GM12874 (cell line): ENCODE measurements around the gene AGPAT3.

Experiments
- TF ChIP-seq, protein P1 (sequence below): IDR thresholded peaks from 2 replicates; pipeline ENCODE4 v1.5.1; 2011; ENCODE audit warnings: low read depth, mild to moderate bottlenecking, control low read depth, low read length, moderate library complexity; ENCODE audit not compliant: insufficient read depth

Gene AGPAT3

DNA sequence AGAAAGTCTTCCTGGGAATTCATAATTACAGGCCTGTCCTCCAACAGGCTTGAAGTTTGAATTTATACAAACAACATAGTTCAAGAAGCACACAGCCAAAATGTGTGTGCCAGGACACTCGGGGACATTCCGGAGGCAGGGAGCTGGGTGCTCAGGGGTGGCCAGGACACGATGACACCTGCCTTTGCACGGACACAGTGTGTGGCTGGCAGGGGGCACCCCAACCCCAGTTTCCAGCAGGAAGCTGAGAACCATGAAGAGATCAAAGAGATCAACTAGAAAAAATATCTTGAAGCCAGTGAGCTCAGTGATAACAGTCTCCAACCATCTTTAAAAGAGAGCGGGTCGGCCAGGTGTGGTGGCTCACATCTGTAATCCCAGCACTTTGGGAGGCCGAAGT, 114.6 kb downstream of the AGPAT3 start:
- TF ChIP-seq, protein P1, sequence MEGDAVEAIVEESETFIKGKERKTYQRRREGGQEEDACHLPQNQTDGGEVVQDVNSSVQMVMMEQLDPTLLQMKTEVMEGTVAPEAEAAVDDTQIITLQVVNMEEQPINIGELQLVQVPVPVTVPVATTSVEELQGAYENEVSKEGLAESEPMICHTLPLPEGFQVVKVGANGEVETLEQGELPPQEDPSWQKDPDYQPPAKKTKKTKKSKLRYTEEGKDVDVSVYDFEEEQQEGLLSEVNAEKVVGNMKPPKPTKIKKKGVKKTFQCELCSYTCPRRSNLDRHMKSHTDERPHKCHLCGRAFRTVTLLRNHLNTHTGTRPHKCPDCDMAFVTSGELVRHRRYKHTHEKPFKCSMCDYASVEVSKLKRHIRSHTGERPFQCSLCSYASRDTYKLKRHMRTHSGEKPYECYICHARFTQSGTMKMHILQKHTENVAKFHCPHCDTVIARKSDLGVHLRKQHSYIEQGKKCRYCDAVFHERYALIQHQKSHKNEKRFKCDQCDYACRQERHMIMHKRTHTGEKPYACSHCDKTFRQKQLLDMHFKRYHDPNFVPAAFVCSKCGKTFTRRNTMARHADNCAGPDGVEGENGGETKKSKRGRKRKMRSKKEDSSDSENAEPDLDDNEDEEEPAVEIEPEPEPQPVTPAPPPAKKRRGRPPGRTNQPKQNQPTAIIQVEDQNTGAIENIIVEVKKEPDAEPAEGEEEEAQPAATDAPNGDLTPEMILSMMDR = no peak

DNA sequence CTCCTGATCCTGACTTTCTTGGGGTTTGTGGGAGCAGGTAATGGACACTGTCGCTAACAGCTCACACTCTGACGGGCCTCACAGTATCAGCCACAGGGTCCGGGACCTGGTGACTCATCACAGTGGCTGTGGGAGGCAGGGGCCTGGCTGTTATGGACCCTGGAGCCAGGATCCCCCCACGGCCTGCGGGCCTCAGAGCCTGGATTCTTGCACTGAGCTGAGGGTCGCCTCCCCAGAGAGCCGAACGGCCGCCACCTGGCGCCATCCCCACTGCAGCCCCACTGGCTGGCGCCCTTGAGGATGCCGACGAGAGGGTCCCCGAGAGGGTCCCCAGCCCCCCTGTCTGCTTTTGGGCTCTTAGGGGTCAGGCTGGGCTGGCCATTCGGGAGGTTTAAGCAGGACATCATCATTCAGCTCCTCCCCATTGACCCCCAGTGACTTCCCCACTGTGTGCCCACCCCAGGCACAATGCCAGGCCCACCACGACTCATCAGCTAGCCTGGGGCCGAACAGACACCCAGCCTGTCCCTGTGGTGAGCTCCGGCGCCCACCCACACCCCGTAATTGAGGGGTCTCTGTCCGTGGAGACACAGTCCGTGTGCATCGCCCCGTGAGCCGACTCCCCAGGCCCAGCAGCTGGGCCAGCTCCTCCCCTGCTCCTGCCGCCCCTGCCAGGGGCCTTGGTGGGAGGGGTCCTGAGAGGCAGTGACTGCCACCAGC, 116.3 kb downstream of the AGPAT3 start:
- TF ChIP-seq, protein P1 = no peak

DNA sequence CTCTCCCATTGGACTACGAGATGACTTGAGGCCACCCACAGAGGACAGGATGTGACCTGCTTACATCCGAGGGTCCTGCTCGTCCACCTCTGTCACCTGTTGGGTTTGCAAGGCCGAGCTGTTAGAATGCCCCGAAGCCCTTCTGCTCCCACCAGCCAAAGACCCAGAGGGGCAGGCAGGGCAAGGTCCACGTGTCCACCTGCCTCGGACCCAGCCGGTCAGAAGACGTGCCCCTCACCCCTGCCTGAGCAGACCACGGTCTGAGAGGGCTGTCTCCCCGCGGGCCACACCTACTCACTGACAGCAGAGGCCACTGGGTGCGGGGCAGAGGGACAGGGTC, 116.8 kb downstream of the AGPAT3 start:
- TF ChIP-seq, protein P1 = no peak

DNA sequence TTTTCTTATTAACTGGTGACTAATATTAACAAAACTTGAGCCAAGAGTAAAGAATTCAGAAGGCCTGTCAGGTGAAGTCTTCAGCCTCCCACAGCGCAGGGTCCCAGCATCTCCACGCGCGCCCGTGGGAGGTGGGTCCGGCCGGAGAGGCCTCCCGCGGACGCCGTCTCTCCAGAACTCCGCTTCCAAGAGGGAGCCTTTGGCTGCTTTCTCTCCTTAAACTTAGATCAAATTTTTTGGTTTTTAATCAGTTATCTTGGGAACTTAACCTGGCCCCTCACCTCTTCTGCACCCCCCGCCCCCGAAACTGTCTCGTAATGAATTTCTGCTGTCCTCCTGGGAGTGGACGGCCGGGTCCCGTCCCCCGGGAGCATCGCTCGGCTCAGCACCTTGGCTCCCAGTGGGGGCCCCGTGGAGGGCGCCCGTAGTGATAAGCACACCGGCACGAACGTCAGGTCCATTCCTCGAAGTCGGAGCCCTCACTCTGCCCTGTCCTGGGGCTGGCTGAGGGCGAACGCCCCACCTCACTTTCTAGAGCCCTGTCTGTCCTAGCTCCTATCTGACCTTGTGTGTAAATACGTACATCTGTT, 117.6 kb downstream of the AGPAT3 start:
- TF ChIP-seq, protein P1 = no peak

DNA sequence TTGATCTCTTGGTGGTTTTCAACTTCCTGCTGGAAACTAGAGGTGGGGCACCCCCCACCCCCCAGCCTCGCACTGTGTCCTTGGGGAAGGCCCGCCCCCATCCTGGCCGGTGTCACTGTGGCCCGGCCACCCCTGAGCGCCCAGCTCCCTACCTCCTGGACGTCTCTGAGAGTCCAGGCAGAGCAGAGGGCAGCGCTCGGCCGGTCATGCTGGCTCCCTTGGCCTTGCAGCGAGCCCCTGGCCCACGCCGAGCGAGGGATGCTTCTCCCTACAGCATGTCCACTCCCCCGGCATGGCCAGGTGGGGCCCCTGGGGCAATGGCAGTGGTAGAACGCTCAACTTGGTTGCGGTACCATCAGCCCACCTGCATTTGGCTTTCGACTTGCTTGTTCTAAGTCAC, 118.4 kb downstream of the AGPAT3 start:
- TF ChIP-seq, protein P1 = no peak

DNA sequence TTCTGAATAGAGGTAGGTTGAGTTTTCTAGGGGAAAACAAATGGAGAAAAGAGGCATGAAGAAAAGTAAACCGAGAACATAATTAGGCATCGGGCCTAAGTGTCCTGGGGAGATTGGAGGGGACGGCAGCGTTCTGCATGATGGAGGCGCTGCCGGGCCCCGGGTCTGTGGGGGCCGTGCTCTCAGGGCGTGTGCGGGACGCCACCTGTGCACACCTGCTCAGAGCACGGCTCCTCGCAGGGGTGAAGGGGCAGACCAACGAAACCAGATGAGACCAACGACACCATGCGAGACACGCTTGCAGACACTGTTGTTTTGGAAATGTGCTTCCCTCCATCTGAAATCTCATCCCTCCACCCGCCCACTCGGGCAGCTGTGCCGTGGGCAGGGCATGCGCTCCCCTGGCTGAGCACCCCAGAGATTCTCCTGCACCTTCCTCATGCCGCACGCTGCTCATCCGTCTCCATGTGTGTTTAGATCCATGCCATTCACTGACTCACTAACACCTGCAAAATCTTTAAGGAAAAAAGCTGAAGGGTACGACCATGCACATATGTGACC, 118.9 kb downstream of the AGPAT3 start:
- TF ChIP-seq, protein P1 = no peak

DNA sequence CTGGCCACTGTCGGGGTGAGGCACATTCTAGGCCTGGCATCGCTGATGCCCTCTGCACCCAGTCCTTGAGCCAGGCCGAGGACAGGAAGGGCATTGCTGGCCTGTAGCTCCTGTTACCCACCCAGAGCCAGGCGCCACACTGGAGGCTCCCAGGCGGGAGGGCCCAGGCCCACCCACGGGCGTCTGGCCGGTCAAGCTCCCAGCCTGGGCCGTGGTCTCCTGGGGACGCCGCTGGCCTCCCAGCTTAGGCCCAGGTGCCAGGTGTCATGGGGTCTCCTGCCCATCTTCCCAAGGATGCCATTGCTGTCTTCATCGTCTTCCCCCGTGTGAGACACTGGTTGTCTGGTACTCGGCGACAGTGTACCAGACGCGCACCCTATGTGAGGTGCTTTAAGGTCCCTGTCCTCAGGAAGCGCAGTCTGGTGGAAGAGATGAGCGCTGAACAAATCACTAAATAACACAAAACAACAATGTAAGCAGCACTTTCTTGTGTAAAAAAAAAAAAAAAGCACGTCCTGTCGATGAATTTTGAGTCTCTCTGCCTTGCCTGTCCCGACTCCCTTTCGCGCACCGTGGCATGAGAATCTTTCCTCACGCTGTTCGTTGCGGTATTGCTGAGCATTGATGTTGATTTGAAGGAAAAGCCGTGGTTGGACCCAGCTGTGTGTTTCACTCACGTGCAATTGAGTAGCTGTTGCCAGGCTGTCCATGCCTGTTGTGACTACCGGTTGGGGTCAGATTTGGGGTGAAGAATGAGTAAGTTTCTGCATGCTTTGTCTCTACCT, 120.1 kb downstream of the AGPAT3 start:
- TF ChIP-seq, protein P1 = no peak
